H9 (cell line): ENCODE measurements around the gene CCS. TPM values are rescaled to one million over a fixed set of nuclear protein-coding genes. Genes with fewer than 3 reads are reported as not detected.

ENCODE experiments used
- DNase-seq: peaks from one replicate; pipeline ENCODE4 v3.0.0-alpha.2; 2017
- H2AFZ ChIP-seq: one replicate; pipeline ENCODE4 v1.6.1; 2013; ENCODE audit warnings: mild to moderate bottlenecking, low read length, control low read depth, moderate library complexity
- H2AK5ac ChIP-seq: 2 replicates; pipeline ENCODE4 v1.6.1; 2013; ENCODE audit warnings: low read length, control low read depth, mixed read lengths; ENCODE audit not compliant: insufficient read length
- H2BK120ac ChIP-seq: one replicate; pipeline ENCODE4 v1.6.1; 2013; ENCODE audit warnings: low read depth, mild to moderate bottlenecking, low read length, control low read depth, inconsistent platforms; ENCODE audit not compliant: poor library complexity, severe bottlenecking
- H2BK12ac ChIP-seq: 2 replicates; pipeline ENCODE4 v1.6.1; 2013; ENCODE audit warnings: low read length, control low read depth, mixed read lengths, low read depth; ENCODE audit not compliant: insufficient read length
- H2BK15ac ChIP-seq: 2 replicates; pipeline ENCODE4 v1.6.1; 2013; ENCODE audit warnings: low read depth, low read length, control low read depth
- H2BK20ac ChIP-seq: one replicate; pipeline ENCODE4 v1.6.1; 2013; ENCODE audit warnings: low read depth, mild to moderate bottlenecking, low read length, control low read depth, inconsistent platforms; ENCODE audit not compliant: poor library complexity, severe bottlenecking
- H2BK5ac ChIP-seq: 2 replicates; pipeline ENCODE4 v1.6.1; 2013; ENCODE audit warnings: low read length, control low read depth, mixed read lengths; ENCODE audit not compliant: insufficient read length
- H3K14ac ChIP-seq: 2 replicates; pipeline ENCODE4 v1.6.1; 2013; ENCODE audit warnings: low read length, control low read depth; ENCODE audit not compliant: insufficient read depth
- H3K18ac ChIP-seq: 2 replicates; pipeline ENCODE4 v1.6.1; 2013; ENCODE audit warnings: low read depth, mild to moderate bottlenecking, mixed read lengths, low read length, control low read depth; ENCODE audit not compliant: insufficient read length
- H3K23ac ChIP-seq: 2 replicates; pipeline ENCODE4 v1.6.1; 2013; ENCODE audit warnings: low read length, control low read depth, mixed read lengths, low read depth; ENCODE audit not compliant: insufficient read length
- H3K23me2 ChIP-seq: 2 replicates; pipeline ENCODE4 v1.6.1; 2013; ENCODE audit warnings: low read depth, mild to moderate bottlenecking, mixed read lengths, low read length, control low read depth; ENCODE audit not compliant: insufficient read length, poor library complexity, severe bottlenecking
- H3K27ac ChIP-seq: 2 replicates; pipeline ENCODE4 v1.5.1; 2013; ENCODE audit warnings: low read length, control low read depth, mixed read lengths, low read depth; ENCODE audit not compliant: insufficient read length
- H3K27me3 ChIP-seq: 2 replicates; pipeline ENCODE4 v1.6.1; 2013; ENCODE audit warnings: low read length, control low read depth, inconsistent platforms; ENCODE audit not compliant: insufficient read depth
- H3K4ac ChIP-seq: 2 replicates; pipeline ENCODE4 v1.6.1; 2013; ENCODE audit warnings: low read depth, mild to moderate bottlenecking, control low read depth, inconsistent platforms, low read length, moderate library complexity
- H3K4me1 ChIP-seq: 2 replicates; pipeline ENCODE4 v1.6.1; 2013; ENCODE audit warnings: low read length, control low read depth, inconsistent platforms; ENCODE audit not compliant: insufficient read depth
- H3K4me2 ChIP-seq: 2 replicates; pipeline ENCODE4 v1.6.1; 2013; ENCODE audit warnings: low read length, control low read depth, mixed read lengths; ENCODE audit not compliant: insufficient read length, insufficient read depth
- H3K56ac ChIP-seq: 2 replicates; pipeline ENCODE4 v1.6.1; 2013; ENCODE audit warnings: low read depth, mild to moderate bottlenecking, mixed read lengths, low read length, control low read depth; ENCODE audit not compliant: insufficient read length
- H3K79me1 ChIP-seq: 2 replicates; pipeline ENCODE4 v1.6.1; 2013; ENCODE audit warnings: low read depth, mild to moderate bottlenecking, moderate library complexity, low read length, control low read depth, inconsistent platforms; ENCODE audit not compliant: insufficient read depth, poor library complexity, severe bottlenecking
- H3K79me2 ChIP-seq: 2 replicates; pipeline ENCODE4 v1.6.1; 2013; ENCODE audit warnings: low read length, control low read depth, inconsistent platforms; ENCODE audit not compliant: insufficient read depth
- H3K9ac ChIP-seq: 2 replicates; pipeline ENCODE4 v1.6.1; 2013; ENCODE audit warnings: low read length, control low read depth, mixed read lengths; ENCODE audit not compliant: insufficient read length; ENCODE audit errors: extremely low read depth
- H3K9me3 ChIP-seq: one replicate; pipeline ENCODE4 v1.6.1; 2013; ENCODE audit warnings: low read depth, low read length, inconsistent platforms; ENCODE audit not compliant: control insufficient read depth
- H3T11ph ChIP-seq: one replicate; pipeline ENCODE4 v1.6.1; 2013; ENCODE audit warnings: mild to moderate bottlenecking, low read length, control low read depth, inconsistent platforms
- H4K20me1 ChIP-seq: one replicate; pipeline ENCODE4 v1.6.1; 2013; ENCODE audit not compliant: control insufficient read depth, insufficient read length, insufficient read depth
- H4K5ac ChIP-seq: 2 replicates; pipeline ENCODE4 v1.6.1; 2013; ENCODE audit warnings: low read depth, mild to moderate bottlenecking, mixed read lengths, low read length, control low read depth; ENCODE audit not compliant: insufficient read length
- H4K8ac ChIP-seq: replicated peaks from 2 replicates; pipeline ENCODE4 v1.6.1; 2013; ENCODE audit warnings: low read length, control low read depth, mixed read lengths, low read depth; ENCODE audit not compliant: insufficient read length
- H4K91ac ChIP-seq: 2 replicates; pipeline ENCODE4 v1.6.1; 2013; ENCODE audit warnings: low read depth, mild to moderate bottlenecking, moderate library complexity, mixed read lengths, low read length, control low read depth; ENCODE audit not compliant: insufficient read length
- H3K27ac Mint-ChIP-seq, 3 experiments: 2 replicates in 2 of 3; 3 replicates in 1 of 3; pipeline ENCODE4 v1.8.0; 2020 to 2021; ENCODE audit warnings: mixed read lengths in 3 of 3, mild to moderate bottlenecking in 1 of 3, moderate library complexity in 1 of 3
- H3K27me3 Mint-ChIP-seq: 2 replicates; pipeline ENCODE4 v1.8.0; 2021; ENCODE audit warnings: low read depth, mild to moderate bottlenecking, moderate library complexity, mixed read lengths
- H3K36me3 Mint-ChIP-seq, 3 experiments: 2 replicates in 2 of 3; 3 replicates in 1 of 3; pipeline ENCODE4 v1.8.0; 2020 to 2021; ENCODE audit warnings: low read depth in 3 of 3, mixed read lengths in 3 of 3; ENCODE audit not compliant: insufficient read depth in 1 of 3
- H3K4me1 Mint-ChIP-seq, 2 experiments: 2 replicates each; pipeline ENCODE4 v1.8.0; 2020; ENCODE audit warnings: mixed read lengths in 2 of 2
- H3K4me3 Mint-ChIP-seq, 2 experiments: 2 replicates in 1 of 2; 3 replicates in 1 of 2; pipeline ENCODE4 v1.8.0; 2020 to 2021; ENCODE audit warnings: mild to moderate bottlenecking in 2 of 2, mixed read lengths in 2 of 2, moderate library complexity in 1 of 2
- H3K9me3 Mint-ChIP-seq, 2 experiments: 2 replicates in 1 of 2; 3 replicates in 1 of 2; pipeline ENCODE4 v1.8.0; 2020; ENCODE audit warnings: mild to moderate bottlenecking in 2 of 2, mixed read lengths in 2 of 2, moderate library complexity in 1 of 2
- WGBS: extraction: QIAGEN DNeasy Blood & Tissue Kit; methylation state at CpG from one replicate; pipeline ENCODE4 v1.1.7; 2013; ENCODE audit warnings: missing lambda C conversion rate, low lambda C conversion rate, mixed read lengths; ENCODE audit not compliant: insufficient read length; ENCODE audit errors: extremely low coverage; 5-methylcytosine and 5-hydroxymethylcytosine counted together
- total RNA-seq: library from RNA; stranded (reverse); gene quantifications from 2 replicates; pipeline ENCODE4 v1.2.1, GENCODE V29; 2021
- TF ChIP-seq, protein P1 (sequence below): fragments of 200-600 bp; sonication (generic); conservative IDR thresholded peaks from 3 replicates; pipeline ENCODE4 v1.8.0; 2021; ENCODE audit warnings: antibody characterized with exemption, mild to moderate bottlenecking

The CCS gene
- total RNA-seq, 1 experiment from 2014 or later = 61.1 TPM

DNA sequence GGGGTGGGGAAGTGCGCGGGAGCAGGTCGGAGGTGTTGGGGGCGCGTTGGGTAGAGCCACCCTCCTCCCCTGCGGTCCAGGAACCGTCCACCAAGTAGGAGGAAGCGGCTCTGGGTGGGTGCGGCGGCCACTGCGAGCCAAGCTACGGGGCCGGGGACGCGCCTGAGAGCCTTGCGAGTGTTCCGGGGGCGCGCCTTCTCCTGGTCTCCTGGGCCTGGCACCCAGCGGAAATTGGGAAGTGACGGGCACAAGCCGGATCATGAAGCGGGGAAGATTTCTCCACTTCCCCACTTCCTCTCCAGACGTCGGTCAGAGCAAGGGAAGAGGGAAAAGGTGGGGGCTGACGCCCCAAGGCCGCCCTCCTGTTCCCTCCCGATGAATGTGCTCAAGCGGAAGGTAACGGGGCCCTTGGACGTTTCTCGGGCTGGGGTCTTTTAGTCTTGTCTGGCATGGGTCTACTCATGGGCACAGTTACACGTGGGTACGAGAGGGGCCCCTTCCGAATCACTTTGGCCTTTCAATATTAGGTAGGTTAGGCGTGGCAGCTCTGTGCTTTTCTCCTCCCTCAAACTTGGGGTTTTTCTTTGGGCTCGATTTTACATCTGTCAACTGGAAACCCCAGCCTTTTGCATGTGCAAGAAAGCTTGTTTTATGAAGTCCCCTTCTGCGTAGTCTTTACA is 24.3 kb downstream of the CCS start:
- Histone ChIP-seq H2BK15ac (no peak overlapping the region), H3K79me1 (peaks cover 6% of the 10 kb centered on the region), H2BK5ac (no peak overlapping the region), H3K4me2 (peak overlapping the region; percentile 86), H3K23ac (no peak overlapping the region), H2AFZ (no peak overlapping the region), H3K79me2 (peaks cover 49% of the 10 kb centered on the region), H3T11ph (no peak overlapping the region), H3K27ac (no peak overlapping the region), H4K5ac (no peak overlapping the region), H2BK120ac (no peak overlapping the region), H4K8ac (no peak overlapping the region), H3K4ac (no peak overlapping the region), H3K14ac (peak overlapping the region; percentile 98; the same call in 1 of the 2 replicates), H3K4me1 (no peaks in the 10 kb centered on the region; the same call in 1 of the 2 replicates), H3K56ac (no peak overlapping the region), H3K23me2 (peaks cover 14% of the 10 kb centered on the region), H2BK12ac (no peak overlapping the region), H3K9ac (peak overlapping the region; percentile 91), H4K20me1 (no peaks in the 10 kb centered on the region), H2AK5ac (no peak overlapping the region), H3K27me3 (no peaks in the 10 kb centered on the region), H3K18ac (peak overlapping the region; percentile 31), H4K91ac (no peak overlapping the region), H2BK20ac (no peak overlapping the region), H3K9me3 (no peaks in the 10 kb centered on the region)
- TF ChIP-seq, protein P1, sequence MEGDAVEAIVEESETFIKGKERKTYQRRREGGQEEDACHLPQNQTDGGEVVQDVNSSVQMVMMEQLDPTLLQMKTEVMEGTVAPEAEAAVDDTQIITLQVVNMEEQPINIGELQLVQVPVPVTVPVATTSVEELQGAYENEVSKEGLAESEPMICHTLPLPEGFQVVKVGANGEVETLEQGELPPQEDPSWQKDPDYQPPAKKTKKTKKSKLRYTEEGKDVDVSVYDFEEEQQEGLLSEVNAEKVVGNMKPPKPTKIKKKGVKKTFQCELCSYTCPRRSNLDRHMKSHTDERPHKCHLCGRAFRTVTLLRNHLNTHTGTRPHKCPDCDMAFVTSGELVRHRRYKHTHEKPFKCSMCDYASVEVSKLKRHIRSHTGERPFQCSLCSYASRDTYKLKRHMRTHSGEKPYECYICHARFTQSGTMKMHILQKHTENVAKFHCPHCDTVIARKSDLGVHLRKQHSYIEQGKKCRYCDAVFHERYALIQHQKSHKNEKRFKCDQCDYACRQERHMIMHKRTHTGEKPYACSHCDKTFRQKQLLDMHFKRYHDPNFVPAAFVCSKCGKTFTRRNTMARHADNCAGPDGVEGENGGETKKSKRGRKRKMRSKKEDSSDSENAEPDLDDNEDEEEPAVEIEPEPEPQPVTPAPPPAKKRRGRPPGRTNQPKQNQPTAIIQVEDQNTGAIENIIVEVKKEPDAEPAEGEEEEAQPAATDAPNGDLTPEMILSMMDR = no peak
- WGBS = no CpG with 5 or more reads among the region's 38 CpGs
- peak overlapping the region; percentile 97 to 98 for H3K4me3 Mint-ChIP-seq
- H3K9me3 Mint-ChIP-seq = no peaks in the 10 kb centered on the region; a peak in 2 of 5 replicates
- DNase-seq = no peak
- H3K27ac Mint-ChIP-seq = peak overlapping the region; percentile 99 to 100 (median 99)
- peaks cover 27 to 51% (median 41%) of the 10 kb centered on the region in 3 experiments for H3K36me3 Mint-ChIP-seq
- H3K27me3 Mint-ChIP-seq = no peaks in the 10 kb centered on the region
- peaks cover 30 to 45% of the 10 kb centered on the region in 2 experiments for H3K4me1 Mint-ChIP-seq
